NCI-H2196 (cell line): ENCODE data around the gene DCTPP1.
A peak's percentile ranks its signal among the peaks of the same experiment; 100 is the strongest.
"Not testable (repeated sequence)": the region's sequence is repeated elsewhere in the genome, so short reads cannot be mapped to it uniquely, and the experiment has no call there.

Experiments
- DNase-seq: peaks from one replicate; lab custom pipeline; 2025; ENCODE audit not compliant: unreplicated experiment; lab: John Stamatoyannopoulos, UW

DCTPP1 gene

GRCh38 chr16:30429678-30430427 lies at the start of gene DCTPP1:
TSS of gene DCTPP1 (minus strand) at chr16:30430030. CDS start at chr16:30429980, 50 bp downstream.
- peak; percentile 99 for DNase-seq

DNA sequence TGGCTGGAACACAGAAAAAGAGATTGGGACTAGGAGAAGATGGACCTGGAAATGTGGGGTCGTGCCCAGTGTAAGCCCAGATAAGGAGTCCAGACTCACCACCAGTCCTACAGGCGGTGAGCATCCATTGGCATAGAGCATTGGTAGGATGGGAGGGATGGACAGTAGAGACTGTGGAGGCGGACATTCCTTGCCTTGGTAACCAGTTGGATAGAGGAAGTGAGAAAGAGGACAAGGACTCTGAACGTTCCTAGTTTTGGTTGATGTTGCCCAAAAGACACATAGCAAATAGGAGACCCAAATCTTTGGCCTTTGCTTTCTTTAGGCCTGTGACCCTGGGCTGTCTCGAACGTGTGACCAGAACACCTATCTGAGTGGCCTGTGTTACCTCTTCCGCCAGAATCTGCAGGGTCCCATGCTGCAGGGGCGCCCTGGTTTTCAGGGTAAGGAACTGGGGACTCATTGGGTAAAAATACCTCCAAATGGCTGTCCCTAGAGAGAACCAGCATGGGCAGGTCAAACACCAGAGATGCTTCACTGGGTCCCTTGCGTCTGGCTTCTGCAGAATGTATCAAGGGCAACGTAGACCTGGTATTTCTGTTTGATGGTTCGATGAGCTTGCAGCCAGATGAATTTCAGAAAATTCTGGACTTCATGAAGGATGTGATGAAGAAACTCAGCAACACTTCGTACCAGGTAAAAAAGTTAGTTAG lies 49.1 kb upstream of the DCTPP1 start:
- no peak for DNase-seq

GRCh38 chr16:30477773-30478172 lies 47.9 kb upstream of the DCTPP1 start:
- not testable (repeated sequence) for DNase-seq

DNA sequence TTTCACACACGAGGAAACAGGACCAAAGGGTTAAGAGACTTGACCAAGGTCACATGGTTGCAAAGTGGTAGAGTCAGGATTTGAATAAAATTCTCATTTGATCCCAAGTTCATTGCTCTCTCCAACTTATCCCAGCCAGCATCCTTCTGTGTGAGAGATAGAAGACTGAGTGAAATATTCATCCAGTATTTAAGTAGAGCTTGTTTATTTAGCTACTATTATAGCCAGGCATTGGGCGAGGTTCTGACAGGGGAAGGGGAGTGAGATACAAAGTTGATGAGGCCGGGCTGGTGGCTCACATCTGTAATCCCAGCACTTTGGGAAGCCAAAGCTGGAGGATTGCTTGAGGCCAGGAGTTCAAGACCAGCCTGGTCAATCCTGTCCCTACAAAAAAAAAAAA lies 47.2 kb upstream of the DCTPP1 start:
- DNase-seq, result no peak

- no peak for DNase-seq
Observed at GRCh38 chr16:30474684-30475083, 44.9 kb upstream of the DCTPP1 start.

- no peak for DNase-seq
Observed at GRCh38 chr16:30474074-30474452, 44.2 kb upstream of the DCTPP1 start.

GRCh38 chr16:30473231-30474073 lies 43.6 kb upstream of the DCTPP1 start:
- no peak for DNase-seq

- no peak for DNase-seq
Observed at GRCh38 chr16:30472328-30472942, 42.6 kb upstream of the DCTPP1 start, which contains the start of gene ITGAL. TSS of gene ITGAL (plus strand) at chr16:30472742. CDS start at chr16:30472838, 96 bp downstream.

GRCh38 chr16:30470632-30470995 lies 40.8 kb upstream of the DCTPP1 start:
- no peak for DNase-seq

DNA sequence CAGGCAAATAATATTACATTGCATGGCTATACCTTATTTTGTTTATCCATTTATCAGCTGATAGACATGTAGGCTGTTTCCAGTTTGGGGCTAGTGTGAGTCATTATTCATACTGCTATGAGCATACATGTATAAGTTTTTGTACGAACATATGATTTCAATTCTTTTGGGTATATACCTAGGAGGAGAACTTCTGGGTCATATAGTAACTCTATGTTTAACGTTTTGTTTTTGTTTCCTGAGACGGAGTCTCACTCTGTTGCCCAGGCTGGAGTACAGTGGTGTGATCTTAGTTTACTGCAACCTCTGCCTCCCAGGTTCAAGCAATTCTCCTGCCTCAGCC lies 40.3 kb upstream of the DCTPP1 start:
- DNase-seq, result no peak

DNA sequence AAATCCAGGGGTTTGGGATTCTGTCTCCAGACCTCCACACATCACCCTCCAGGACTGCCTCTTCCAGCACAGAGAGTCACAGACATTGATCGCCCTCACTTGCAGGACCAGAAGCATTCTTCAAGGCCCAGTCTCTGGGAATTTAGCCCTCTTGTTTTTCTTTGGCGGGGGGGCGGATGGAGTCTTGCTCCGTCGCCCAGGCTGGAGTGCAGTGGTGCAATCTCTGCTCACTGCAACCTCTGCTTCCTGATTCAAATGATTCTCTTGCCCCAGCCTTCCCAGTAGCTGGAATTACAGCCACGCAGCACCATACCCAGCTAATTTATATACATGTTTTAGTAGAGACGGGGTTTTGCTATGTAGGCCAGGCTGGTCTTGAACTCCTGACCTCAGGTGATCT lies 34.2 kb upstream of the DCTPP1 start:
- no peak for DNase-seq

DNA sequence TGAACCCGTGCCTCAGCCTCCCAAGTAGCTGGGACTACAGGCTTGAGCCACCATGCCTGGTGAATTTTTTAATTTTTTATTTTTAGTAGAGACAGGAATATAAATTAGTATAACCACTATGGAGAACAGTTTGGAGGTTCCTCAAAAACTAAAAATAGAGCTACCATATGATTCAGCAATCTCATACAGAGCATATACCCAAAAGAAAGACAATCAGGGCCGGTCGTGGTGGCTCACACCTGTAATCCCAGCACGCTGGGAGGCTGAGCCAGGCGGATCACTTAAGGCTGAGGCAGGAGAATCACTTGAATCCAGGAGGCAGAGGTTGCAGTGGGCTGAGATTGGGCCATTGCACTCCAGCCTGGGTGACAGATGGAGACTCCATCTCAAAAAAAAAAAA lies 31.6 kb upstream of the DCTPP1 start:
- DNase-seq, result not testable (repeated sequence)

- DNase-seq, result no peak
Observed at GRCh38 chr16:30459456-30459855, 29.6 kb upstream of the DCTPP1 start.

DNA sequence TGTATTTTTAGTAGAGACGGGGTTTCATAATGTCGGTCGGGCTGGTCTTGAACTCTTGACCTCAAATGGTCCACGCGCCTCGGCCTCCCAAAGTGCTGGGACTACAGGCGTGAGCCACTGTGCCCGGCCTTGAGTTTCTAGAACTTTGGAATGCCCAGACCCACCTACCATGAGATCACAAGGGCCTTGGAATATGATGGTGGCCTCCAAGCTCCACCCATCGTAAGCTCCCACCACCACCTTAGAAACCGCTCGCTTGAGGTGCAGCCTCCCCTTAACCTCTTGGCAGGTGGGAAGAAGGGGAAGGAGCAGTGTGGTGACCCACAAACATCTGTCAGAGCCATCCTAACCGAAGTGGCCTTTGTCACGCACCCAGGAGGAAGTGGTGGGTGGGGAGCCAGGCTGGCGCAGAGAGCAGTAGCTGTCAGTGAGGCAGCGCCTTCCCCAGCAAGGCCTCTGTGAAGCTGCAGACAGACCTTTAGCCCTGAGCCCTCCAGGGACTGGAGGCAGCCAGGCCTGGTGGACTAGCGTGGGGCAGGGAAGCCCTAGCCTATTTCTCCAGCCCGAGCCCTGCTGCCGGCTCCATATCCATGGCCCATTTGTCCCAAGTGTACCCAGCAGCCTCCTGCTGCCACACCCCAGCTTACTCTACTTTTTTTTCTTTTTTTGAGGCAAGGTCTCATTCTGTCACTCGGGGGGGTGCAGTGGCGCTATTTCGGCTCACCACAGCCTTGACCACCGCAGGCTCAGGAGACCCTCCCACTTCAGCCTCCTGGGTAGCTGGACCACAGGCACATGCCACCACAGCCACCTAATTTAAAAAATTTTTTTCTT lies 28.9 kb upstream of the DCTPP1 start:
- no peak for DNase-seq

GRCh38 chr16:30457743-30458560 lies 28.1 kb upstream of the DCTPP1 start:
- no peak for DNase-seq

GRCh38 chr16:30457256-30457655 lies 27.4 kb upstream of the DCTPP1 start:
- no peak for DNase-seq

DNA sequence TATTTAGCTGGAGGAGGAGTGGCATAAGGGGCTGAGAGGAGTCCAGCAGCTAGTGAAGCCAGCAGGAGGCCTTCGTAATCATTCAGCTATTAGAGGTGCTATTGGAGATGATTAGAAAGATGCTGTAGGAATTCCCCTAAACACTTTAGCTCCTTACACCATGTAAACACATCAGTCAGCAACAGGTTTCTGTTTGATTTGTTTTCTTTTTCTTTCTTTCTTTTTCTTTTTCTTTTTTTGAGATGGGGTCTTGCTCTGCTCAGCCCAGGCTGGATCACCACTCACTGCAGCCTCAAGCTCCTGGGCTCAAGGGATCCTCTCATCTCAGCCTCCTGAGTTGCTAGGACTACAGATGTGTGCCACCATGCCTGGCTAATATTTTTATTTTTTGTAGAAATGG lies 26.5 kb upstream of the DCTPP1 start:
- no peak for DNase-seq

DNA sequence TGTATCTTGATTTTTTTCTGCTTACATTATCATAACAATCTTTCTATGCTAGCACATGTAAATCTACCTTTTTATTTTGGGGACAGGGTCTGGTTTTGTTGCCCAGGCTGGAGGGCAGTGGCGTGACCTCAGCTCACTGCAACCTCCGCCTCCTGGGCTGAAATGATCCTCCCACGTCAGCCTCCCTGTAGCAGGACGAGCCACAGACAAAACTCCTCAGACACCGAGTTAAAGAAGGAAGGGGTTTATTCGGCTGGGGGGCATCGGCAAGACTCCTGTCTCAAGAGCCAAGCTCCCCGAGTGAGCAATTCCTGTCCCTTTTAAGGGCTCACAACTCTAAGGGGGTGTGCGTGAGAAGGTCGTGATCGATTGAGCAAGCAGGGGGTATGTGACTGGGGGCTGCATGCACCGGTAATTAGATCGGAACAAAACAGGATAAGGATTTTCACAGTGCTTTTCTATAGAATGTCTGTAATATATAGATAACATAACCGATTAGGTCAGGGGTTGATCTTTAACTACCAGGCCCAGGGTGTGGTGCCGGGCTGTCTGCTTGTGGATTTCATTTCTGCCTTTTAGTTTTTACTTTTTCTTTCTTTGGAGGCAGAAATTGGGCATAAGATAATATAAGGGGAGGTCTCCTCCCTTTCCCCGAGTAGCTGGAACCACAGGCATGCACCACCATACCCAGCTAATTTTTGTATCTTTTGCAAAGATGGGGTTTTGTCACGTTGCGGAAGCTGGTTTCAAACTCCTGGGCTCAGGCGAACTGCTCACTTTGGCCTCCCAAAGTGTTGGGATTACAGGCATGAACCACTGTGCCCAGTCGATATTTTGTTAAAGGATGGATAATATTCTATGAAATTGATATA lies 23.1 kb upstream of the DCTPP1 start:
- not testable (repeated sequence) for DNase-seq

DNA sequence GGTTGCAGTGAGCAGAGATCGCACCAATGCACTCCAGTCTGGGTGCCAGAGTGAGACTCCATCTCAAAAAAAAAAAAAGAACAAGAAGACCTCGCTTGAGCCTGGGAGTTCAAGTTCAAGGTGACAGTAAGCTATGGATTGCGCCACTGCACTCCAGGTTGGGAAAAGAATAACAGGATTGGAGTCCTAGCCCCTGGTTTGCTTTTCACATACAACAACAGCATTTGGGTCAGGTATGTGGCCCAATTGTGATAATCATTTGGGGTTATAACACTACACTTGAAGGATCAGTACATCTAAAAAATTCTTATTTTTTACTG lies 19.2 kb upstream of the DCTPP1 start:
- DNase-seq, result no peak
